Stimulated activated CD8-positive, alpha-beta memory T cell treated with anti-CD3 and anti-CD28 coated beads, Interleukin-4, amount 100 ng/mL, for 48 hours (primary cell): ENCODE results near the gene MAPRE3.

Source experiments
- DNase-seq: peaks from one replicate; pipeline ENCODE4 v3.0.0-alpha.2; 2020

Gene MAPRE3

DNA sequence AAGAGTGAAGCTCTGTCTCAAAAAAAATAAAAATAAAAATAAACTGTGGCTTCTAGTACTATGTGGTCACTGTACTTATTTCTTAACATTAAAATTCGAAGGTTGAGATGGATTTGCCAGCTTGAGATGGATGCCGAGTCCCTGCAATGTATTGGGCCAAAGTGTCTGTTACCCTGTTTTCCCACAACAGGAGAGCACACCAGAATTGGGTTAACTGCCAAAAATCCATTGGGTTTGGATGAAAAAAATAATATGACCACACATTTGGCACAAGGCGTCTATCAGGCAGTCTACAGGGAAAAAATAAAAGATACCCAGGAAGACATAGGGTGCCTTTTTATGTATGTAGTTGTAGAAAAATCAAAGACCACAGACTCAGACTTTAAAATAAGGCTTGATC is 19.2 kb upstream of the MAPRE3 start:
- DNase-seq, result no peak

GRCh38 chr2:26952374-26952773 is 18.1 kb upstream of the MAPRE3 start:
- DNase-seq, result no peak

DNA sequence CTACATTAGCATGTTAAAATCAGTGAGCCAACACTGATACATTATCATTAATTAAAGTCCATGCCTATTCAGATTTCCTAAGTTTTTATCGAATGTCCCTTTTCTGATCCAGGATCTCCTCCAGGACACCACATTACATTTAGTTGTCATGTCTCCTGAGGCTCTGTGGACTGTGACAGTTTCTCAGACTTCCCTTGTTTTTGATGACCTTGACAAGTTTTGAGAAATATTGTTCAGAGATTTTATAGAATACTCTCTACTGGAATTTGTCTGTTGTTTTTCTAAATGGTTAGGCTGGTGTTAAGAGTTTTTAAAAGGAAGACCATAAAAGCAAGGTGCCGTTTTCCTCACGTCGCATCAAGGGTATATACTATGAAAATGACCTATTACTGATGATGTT is 16.3 kb upstream of the MAPRE3 start:
- DNase-seq, result no peak

DNA sequence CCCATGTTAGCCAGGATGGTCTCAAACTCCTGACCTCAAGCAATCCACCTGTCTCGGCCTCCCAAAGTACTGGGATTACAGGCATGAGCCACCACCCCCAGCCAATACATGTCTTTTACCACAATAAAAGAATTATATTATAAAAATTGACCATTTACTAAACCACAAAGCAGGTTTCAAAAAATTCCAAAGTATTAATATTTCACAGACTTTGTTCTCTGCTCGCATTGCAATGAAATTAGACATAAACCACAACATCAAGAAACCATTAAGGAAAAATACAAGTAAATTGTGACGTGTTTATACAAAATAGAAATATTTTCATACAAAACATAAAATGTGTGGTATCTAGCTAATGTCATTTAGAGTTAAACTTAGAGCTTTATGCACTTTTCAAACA is 13.4 kb upstream of the MAPRE3 start:
- no peak for DNase-seq

- no peak for DNase-seq
These were observed 12.9 kb upstream of the MAPRE3 start for GRCh38 chr2:26957534-26957933.

DNA sequence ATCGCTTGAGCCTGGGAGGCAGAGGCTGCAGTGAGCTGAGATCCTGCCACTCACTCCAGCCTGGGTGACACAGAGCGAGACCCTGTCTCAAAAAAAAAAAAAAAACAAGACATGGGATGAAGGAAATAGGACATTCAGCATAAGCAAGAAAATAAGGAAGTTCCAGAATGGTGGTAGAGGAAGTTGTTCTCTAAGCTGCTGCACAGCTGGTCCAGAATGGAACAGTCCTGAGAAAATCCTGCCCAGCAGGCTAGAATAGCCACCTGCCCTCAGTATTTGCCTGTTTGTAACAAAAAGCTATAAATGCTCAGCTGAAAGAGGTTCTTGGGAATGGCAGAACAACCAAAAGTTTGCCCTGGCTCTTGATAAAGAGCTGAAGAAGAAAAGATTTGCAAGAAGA is 11.1 kb upstream of the MAPRE3 start:
- no peak for DNase-seq

GRCh38 chr2:26964446-26965130 is 5.8 kb upstream of the MAPRE3 start:
- DNase-seq, result no peak

DNA sequence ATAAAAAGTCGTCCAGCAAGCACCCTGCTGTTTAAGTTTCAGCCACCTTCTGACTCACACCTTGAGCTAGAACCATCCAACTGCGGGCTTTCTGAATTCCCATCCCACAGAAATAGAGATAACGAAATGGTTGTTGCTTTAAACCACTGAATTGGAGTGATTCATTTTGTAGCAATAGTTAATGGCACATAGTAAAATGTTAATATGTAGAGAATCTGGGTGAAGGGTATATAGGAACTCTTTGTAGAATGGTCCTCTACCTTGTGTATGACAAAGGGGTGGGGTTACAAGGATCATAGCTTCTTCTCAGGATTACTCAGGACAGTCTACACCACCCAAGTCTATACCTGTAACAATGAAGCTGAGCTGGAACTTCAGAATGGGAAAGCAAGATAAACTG is 2.4 kb upstream of the MAPRE3 start:
- DNase-seq, result no peak

GRCh38 chr2:26969077-26969844 is 1.2 kb upstream of the MAPRE3 start:
- no peak for DNase-seq

DNA sequence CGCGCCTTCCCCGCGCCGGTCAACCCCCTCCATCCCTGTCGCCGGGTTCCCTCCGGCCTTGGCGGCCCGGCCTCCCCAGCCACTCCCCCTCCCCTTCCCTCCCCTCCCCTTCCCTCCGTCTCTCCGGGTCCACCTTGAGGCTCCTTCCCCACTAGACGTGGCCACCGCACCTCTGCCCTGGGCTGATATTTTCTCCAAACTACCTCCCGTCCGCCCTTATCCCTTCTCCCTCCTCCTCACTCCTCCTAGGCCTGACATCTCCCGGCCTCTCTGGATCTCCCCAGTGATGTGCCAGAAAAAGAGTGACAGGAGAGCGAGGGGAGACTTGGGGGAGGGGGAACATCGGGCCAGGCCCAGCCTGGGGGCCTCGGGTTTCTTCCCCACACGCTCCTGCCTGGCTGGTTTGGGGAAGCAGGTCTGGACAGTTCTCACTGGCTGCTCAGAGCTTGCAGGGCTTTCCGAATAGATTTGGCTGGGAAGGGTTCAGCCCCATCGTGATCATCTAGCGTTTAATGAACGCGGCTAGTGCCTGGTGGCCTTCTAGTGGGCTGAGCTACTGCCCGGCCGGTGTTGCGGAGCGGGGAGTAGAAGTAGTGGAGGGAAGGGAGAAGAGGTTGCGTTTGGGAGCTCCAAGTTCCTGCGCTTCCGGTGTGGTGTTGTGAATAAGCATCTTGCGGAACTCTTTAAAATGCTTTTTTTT is 641 bp downstream of the MAPRE3 start:
- no peak for DNase-seq

GRCh38 chr2:26971911-26972786 is 1.7 kb downstream of the MAPRE3 start:
- no peak for DNase-seq

GRCh38 chr2:26974352-26974751 is 3.9 kb downstream of the MAPRE3 start:
- DNase-seq, result no peak

GRCh38 chr2:26975102-26975501 is 4.7 kb downstream of the MAPRE3 start:
- no peak for DNase-seq

GRCh38 chr2:26975656-26976055 is 5.2 kb downstream of the MAPRE3 start:
- DNase-seq, result no peak

GRCh38 chr2:26976237-26976636 is 5.8 kb downstream of the MAPRE3 start:
- DNase-seq, result no peak

DNA sequence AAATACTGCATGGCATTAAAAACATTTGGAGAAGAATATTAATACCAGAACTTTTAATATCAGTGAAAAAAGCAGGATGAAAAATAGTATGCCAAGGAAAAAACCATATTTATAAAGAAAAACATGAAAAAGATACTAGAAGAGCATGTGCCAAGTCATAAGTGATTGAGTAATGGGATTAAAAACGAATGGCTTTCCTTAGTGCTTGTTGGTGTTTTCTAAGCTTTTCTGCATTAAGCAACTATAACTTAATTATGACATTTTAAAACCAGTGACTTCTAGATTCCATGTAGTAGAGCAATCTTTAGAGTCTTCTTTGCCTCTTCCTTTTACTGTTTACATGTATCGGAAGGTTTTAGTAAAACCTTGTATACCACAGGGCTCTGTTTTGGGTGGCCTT is 6.6 kb downstream of the MAPRE3 start:
- DNase-seq, result no peak

GRCh38 chr2:26978061-26978596 is 7.7 kb downstream of the MAPRE3 start:
- no peak for DNase-seq

DNA sequence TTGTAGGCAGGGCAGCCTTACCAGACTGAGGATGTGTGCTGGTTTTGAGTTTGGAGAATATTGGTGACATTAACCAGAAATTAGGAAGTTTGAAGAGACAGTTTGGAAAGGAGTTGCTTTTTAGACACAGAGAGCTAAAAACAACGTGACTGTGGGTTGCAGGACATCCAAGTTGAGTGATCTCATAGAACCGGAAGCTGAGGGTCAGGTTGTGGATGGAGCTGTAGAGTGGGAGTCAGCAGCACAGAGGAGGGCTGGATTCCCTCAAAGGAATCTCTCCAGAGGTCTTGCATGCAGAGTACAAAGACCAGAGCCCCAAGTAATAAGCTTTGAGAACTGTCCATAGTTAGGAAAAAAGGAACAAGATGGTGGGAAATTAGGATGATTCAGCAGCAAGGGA is 9.3 kb downstream of the MAPRE3 start:
- no peak for DNase-seq

GRCh38 chr2:26980971-26981370 is 10.5 kb downstream of the MAPRE3 start:
- DNase-seq, result no peak

DNA sequence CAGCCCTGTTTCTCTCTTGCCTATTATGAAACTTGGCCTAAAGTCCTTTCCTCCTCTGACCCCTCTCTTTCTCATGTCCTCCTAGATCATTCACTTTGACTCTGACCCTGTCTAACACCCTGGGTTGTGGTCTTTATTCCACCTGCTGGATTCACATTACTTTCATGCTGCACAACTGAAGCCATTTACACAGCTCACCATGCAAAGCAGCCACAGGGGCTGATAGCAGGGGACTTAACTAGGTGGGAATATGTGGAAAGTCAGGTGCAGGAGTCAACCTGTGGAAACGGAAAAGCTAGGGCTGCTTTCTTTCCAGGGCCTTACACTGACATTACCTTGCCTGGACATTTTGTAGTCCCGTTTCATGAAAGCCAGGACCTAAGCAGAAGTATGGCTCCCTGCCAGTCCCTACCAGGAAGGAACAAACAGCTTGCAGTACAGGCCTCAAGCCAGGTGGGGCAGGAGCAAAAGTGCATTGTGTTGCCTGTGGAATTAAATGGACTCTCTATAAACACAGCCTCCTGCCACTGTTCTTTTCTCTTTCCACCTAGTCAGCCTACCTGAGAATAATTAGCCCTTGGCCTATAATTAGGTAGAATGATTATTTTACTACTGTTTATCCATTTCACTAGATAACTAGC is 11.8 kb downstream of the MAPRE3 start:
- DNase-seq, result no peak

GRCh38 chr2:26983746-26984145 is 13.3 kb downstream of the MAPRE3 start:
- DNase-seq, result no peak

GRCh38 chr2:26985807-26986206 is 15.4 kb downstream of the MAPRE3 start:
- DNase-seq, result no peak
